Measurements from ENCODE around the gene ZNF728. TPM values are rescaled to one million over a fixed set of nuclear protein-coding genes. Genes with fewer than 3 reads are reported as not detected.
A peak's percentile ranks its signal among the peaks of the same experiment; 100 is the strongest.

ZNF728 gene
- total and polyA plus RNA-seq, 9 of the 15 experiments (the other 6 are each of a cell fraction or from before 2014, with no cell fraction given), result 0.26 to 1.5 (median 0.71) TPM

GRCh38 chr19:23046743-23047142, 43.8 kb upstream of the ZNF728 start:
- FAIRE-seq, result no peak
- in situ Hi-C loops (cut with MboI), result no loop called here

GRCh38 chr19:23033721-23034120, 30.7 kb upstream of the ZNF728 start:
- Histone ChIP-seq H3K79me2 (ENCODE audit: control insufficient read depth, insufficient read depth, low read length) (no peaks in the 10 kb centered on the region), H3K4me1 (replicated peaks in 1 of 2; ENCODE audit: control insufficient read depth in 2 of 2, insufficient read depth in 2 of 2, low read length in 2 of 2) (no peaks in the 10 kb centered on the region), H3K4me3 (no peak overlapping the region), H3K9me3 (replicated peaks; ENCODE audit: control insufficient read depth, insufficient read depth, low read depth, low read length) (0 out of 2 replicates have a peak, but pooled peaks cover 1% of the 10 kb centered on the region), H3K9ac (ENCODE audit: insufficient read depth in 1 of 2, low read depth in 2 of 2, low read length in 2 of 2) (no peak overlapping the region), H2AFZ (ENCODE audit: low read depth, low read length) (no peak overlapping the region), H4K20me1 (replicated peaks; ENCODE audit: control insufficient read depth, insufficient read depth, low read length) (no peaks in the 10 kb centered on the region), H3K27me3 (ENCODE audit: control insufficient read depth in 2 of 2, insufficient read depth in 2 of 2, low read length in 2 of 2) (no peaks in the 10 kb centered on the region), H3K36me3 (ENCODE audit: control insufficient read depth, insufficient read depth, low read length) (no peaks in the 10 kb centered on the region), H3K9me1 (ENCODE audit: control insufficient read depth, insufficient read depth, low read length) (no peaks in the 10 kb centered on the region), H3K27ac (ENCODE audit: extremely low read depth, low read depth, low read length) (no peak overlapping the region), H3K4me2 (ENCODE audit: insufficient read depth, low read length) (no peak overlapping the region)
- DNase-seq (ENCODE audit: extremely low read depth in 1 of 4, low spot score in 3 of 4) (no peak), ATAC-seq (no peak), FAIRE-seq (no peak)
- POLR2A ChIA-PET, result no interaction called here
- no TSS peak for BruUV-seq (replicated peaks)
- CTCF ChIA-PET (ENCODE audit: low intra/inter-chr PET ratio), result no interaction called here
- intact Hi-C loops (cut with micrococcal nuclease) (no loop called here), in situ Hi-C loops (cut with MboI) (no loop called here)
- TF ChIP-seq HNRNPL (IDR thresholded peaks at IDR 0.05; ENCODE audit: low read depth, low read length) (no peak), ELF1 (tag; IDR thresholded peaks at IDR 0.05) (no peak), CREM (IDR thresholded peaks at IDR 0.05; ENCODE audit: low read depth) (no peak), RBM17 (IDR thresholded peaks at IDR 0.05; ENCODE audit: borderline replicate concordance, low read depth, low read length) (no peak), MTA2 (IDR thresholded peaks at IDR 0.05; ENCODE audit: low read depth) (no peak), ZNF436 (CRISPR knock-in tag; IDR thresholded peaks at IDR 0.05) (no peak), ZNF133 (CRISPR knock-in tag; IDR thresholded peaks at IDR 0.05) (no peak)
- TF ChIP-seq, protein P1, sequence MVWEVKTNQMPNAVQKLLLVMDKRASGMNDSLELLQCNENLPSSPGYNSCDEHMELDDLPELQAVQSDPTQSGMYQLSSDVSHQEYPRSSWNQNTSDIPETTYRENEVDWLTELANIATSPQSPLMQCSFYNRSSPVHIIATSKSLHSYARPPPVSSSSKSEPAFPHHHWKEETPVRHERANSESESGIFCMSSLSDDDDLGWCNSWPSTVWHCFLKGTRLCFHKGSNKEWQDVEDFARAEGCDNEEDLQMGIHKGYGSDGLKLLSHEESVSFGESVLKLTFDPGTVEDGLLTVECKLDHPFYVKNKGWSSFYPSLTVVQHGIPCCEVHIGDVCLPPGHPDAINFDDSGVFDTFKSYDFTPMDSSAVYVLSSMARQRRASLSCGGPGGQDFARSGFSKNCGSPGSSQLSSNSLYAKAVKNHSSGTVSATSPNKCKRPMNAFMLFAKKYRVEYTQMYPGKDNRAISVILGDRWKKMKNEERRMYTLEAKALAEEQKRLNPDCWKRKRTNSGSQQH (CRISPR knock-in tag; IDR thresholded peaks at IDR 0.05), result no peak
- 0% methylated on average over 2 of the region's 2 CpGs for WGBS (ENCODE audit: insufficient coverage, low coverage, missing lambda C conversion rate)

More at GRCh38 chr19:23046743-23047142, 43.8 kb upstream of the ZNF728 start:
- no peak overlapping the region for H3K27ac ChIP-seq (ENCODE audit: extremely low read depth, low read depth, low read length)
- no peak for ATAC-seq
- ChIA-PET POLR2A (no interaction called here), CTCF (ENCODE audit: low intra/inter-chr PET ratio) (no interaction called here)
- H3K79me2 ChIP-seq (ENCODE audit: control insufficient read depth, insufficient read depth, low read length), result no peaks in the 10 kb centered on the region
- no peaks in the 10 kb centered on the region for H3K9me1 ChIP-seq (ENCODE audit: control insufficient read depth, insufficient read depth, low read length)
- WGBS (ENCODE audit: insufficient coverage, low coverage, missing lambda C conversion rate), result 0% methylated on average over 6 of the region's 6 CpGs
- no peak overlapping the region for H3K9ac ChIP-seq (ENCODE audit: insufficient read depth in 1 of 2, low read depth in 2 of 2, low read length in 2 of 2)
- no peaks in the 10 kb centered on the region for H3K36me3 ChIP-seq (ENCODE audit: control insufficient read depth, insufficient read depth, low read length)
- intact Hi-C loops (cut with micrococcal nuclease), result no loop called here
- H4K20me1 ChIP-seq (replicated peaks; ENCODE audit: control insufficient read depth, insufficient read depth, low read length), result no peaks in the 10 kb centered on the region
- no peak overlapping the region for H3K4me2 ChIP-seq (ENCODE audit: insufficient read depth, low read length)
- H2AFZ ChIP-seq (ENCODE audit: low read depth, low read length), result no peak overlapping the region
- no peaks in the 10 kb centered on the region for H3K4me1 ChIP-seq (replicated peaks in 1 of 2; ENCODE audit: control insufficient read depth in 2 of 2, insufficient read depth in 2 of 2, low read length in 2 of 2)
- BruUV-seq (replicated peaks), result no TSS peak
- DNase-seq (ENCODE audit: extremely low read depth in 1 of 4, low spot score in 3 of 4), result no peak
- no peak overlapping the region for H3K4me3 ChIP-seq
- H3K9me3 ChIP-seq (replicated peaks; ENCODE audit: control insufficient read depth, insufficient read depth, low read depth, low read length), result no peaks in the 10 kb centered on the region; the same call in 1 of the 2 replicates
- no peak for TF ChIP-seq FOSL1 (tag; conservative IDR thresholded peaks at IDR 0.05)
- TF ChIP-seq ZNF3 (CRISPR knock-in tag; IDR thresholded peaks at IDR 0.05), result no peak
- no peak for TF ChIP-seq CBX3 (IDR thresholded peaks at IDR 0.05; ENCODE audit: borderline replicate concordance in 1 of 2, low read length in 2 of 2)
- TF ChIP-seq CBX1 (IDR thresholded peaks at IDR 0.05; ENCODE audit: low read depth), result no peak
- TF ChIP-seq CEBPB (tag; IDR thresholded peaks at IDR 0.05), result 0 out of 2 replicates have a peak, but pooled peaks have one; percentile 9
- H3K27me3 ChIP-seq (ENCODE audit: control insufficient read depth in 2 of 2, insufficient read depth in 2 of 2, low read length in 2 of 2), result no peaks in the 10 kb centered on the region

Measured in K562 (cell line).